Endothelial cell of hepatic sinusoid (primary cell): ENCODE data around the gene CLEC10A.
"Not testable (repeated sequence)": the region's sequence is repeated elsewhere in the genome, so short reads cannot be mapped to it uniquely, and the experiment has no call there.

ENCODE experiments used
- in situ Hi-C: cut with HindIII; loops from 2 replicates; pipeline ENCODE4 v1.10.0; 2017; ENCODE audit warnings: low sequenced_read_pairs

Gene CLEC10A, protein sequence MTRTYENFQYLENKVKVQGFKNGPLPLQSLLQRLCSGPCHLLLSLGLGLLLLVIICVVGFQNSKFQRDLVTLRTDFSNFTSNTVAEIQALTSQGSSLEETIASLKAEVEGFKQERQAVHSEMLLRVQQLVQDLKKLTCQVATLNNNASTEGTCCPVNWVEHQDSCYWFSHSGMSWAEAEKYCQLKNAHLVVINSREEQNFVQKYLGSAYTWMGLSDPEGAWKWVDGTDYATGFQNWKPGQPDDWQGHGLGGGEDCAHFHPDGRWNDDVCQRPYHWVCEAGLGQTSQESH

GRCh38 chr17:7079581-7080455, at the start of gene CLEC10A:
Gene CLEC10A (minus strand): TSS chr17:7080251. CDS start chr17:7078812, 1,439 bp downstream.
- in situ Hi-C loops: no loop called here

GRCh38 chr17:7129311-7129710, 49.3 kb upstream of the CLEC10A start:
- in situ Hi-C loops: no loop called here

- in situ Hi-C loops: no loop called here
These were observed 48.1 kb upstream of the CLEC10A start for GRCh38 chr17:7128160-7128559.

DNA sequence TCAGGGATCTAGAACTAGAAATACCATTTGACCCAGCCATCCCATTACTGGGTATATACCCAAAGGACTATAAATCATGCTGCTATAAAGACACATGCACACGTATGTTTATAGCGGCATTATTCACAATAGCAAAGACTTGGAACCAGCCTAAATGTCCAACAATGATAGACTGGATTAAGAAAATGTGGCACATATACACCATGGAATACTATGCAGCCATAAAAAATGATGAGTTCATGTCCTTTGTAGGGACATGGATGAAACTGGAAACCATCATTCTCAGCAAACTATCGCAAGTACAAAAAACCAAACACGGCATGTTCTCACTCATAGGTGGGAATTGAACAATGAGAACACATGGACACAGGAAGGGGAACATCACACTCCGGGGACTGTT, 47.5 kb upstream of the CLEC10A start:
- in situ Hi-C loops: not testable (repeated sequence)

DNA sequence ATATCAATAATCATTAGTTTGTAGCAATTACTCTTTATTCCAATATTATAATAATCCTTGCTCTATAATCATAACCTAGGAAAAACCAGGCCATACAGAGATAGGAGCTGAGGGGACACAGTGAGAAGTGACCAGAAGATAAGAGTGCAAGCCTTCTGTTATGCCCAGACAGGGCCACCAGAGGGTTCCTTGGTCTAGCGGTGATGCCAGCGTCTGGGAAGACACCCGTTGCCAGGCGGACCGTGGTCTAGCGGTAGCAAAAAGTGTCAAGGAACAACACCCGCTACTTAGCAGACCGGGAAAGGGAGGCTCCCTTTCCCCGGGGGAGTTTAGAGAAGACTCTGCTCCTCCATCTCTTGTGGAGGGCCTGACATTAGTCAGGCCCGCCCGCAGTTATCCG, 46.3 kb upstream of the CLEC10A start:
- in situ Hi-C loops: not testable (repeated sequence)

- in situ Hi-C loops: no loop called here
These were observed 44.9 kb upstream of the CLEC10A start for GRCh38 chr17:7124923-7125322.

- in situ Hi-C loops: no loop called here
These were observed 43.8 kb upstream of the CLEC10A start for GRCh38 chr17:7123844-7124243.

DNA sequence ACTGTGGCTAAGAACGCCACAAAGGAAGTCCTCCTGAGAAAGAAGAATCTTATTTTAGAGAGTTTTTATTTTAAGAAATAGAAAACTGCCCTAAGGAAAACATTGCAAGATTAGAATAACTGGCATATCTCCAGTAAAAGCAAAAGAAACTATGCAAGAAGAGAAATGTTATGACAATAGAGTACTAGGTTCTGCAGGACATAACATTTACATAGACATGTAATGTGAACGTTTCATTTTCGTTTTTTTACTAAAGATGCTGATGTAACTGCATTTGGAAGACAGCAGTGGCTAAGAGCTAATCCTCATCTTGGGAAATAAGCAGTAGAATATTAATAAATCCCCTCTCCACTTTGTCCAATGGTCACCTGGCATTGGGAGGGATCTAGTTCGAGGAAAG, 42.3 kb upstream of the CLEC10A start:
- in situ Hi-C loops: no loop called here

DNA sequence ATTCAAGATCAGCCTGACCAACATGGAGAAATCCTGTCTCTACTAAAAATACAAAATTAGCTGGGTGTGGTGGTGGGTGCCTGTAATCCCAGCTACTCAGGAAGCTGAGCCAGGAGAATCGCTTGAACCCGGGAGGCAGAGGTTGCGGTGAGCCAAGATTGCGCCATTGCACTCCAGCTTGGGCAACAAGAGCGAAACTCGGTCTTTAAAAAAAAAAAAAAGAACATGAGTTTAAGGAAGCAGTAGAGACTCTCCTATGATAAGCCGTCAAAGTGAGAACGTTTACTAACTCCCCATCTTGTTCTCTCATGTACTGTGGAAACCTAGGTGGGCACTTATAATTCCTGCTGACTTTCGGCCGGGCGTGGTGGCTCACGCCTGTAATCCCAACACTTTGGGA, 40.6 kb upstream of the CLEC10A start:
- in situ Hi-C loops: not testable (repeated sequence)

- in situ Hi-C loops: no loop called here
These were observed 40.1 kb upstream of the CLEC10A start for GRCh38 chr17:7120123-7120522.

- in situ Hi-C loops: loop anchor here (5.0 kb wide), 1 partner anchor 47 kb away; no protein-coding TSS in a partner anchor
These were observed 39.3 kb upstream of the CLEC10A start for GRCh38 chr17:7119314-7119713.

DNA sequence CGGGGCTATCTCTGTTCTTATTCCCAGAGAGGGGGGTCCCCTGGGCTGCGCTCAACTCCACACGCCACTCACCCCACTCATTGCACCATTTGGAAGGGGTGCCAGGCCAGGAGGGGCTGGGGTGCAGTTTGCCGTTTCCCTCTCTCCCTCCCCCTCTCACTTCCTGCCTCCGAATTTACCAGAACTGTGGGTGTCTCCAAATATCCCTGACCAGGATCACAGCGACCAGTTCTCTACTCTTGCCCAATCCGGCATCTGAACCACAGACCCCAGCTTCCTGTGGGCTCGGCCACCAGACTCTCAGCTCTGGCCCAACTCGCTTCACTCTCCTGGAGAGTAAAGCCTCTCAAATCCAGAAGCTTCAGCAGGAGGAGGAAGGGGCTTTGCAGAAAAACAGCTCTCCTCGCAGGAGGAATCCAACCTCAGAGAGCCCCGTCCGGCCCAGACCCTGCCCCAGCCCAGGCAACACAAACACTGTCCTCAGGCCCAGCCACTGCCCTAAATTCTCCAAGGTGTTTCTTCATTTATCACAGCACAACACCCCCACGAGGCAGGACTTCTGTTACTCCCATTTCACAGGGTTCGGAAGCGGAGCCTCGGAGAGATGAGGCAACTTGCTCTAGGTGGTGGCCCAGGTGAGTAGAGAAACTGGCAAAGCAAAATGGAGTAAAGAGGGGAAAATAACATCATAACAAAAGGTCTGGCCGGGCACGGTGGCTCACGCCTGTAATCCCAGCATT, 35.0 kb upstream of the CLEC10A start:
- in situ Hi-C loops: loop anchor here (5.0 kb wide), 1 partner anchor 43 kb away; no protein-coding TSS in a partner anchor

DNA sequence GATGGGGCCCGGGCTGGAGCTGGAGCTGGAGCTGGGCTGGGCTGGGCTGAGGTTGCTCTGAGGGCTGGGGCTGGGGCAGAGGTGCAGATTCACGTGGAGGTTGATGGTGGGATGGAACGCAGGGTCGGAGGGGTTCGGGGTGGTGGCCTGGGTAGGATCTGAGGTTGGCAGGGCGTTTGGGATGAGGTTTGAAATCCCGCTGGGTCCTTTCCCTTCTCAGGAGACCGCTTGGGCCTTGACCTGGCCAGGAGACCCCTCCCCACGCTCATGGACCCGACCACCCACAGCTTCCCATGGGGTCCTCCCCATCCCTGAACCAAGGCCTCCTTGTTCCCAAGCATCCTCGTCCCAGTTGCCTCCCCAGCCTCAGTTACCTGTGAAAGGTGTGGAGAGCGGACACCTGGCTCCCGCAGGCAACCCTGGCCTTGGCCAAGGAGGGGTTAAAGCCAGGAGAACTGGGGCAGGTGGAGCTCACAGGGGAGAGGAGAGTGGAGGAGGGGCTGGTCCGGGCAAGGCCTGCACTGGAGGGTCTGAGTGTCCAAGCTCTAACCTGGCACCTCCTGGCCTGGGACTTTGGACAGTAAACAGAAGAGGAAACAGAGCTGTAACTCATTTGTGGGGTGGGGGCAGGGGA, 34.3 kb upstream of the CLEC10A start, which contains the start of gene ASGR2:
Gene ASGR2, minus strand, starts transcription at position 582 of the 634 bp plus-strand sequence. CDS start 582 bp downstream, outside the sequence.
- in situ Hi-C loops: no loop called here

DNA sequence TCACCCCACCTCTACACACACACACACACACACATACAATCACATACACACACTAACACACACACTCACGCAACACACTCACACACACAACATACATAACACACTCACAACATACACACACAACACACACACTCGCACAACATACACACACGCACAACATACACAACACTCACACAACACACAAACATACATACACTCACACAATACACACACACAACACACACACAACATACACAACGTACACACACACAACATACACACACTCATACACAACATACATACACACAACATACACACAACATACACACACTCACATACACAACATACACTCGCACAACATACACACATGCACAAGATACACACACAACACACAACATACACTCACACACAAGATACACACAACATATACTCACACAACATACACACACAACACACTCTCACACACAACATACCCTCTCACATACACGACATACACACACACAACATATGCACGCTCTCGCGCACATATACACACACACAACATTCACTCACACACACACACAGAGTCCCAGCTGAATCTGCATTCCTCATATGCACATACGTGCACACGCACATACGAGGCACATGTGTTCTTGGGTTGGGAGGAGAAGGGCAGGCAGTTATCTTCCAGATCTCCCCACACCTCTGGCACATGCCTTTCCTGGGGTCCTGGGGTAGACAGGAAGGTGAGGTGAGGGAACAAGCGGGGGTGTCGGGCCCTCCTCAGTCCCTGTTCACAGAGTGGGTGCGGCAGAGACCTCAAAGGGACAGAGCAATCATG, 33.4 kb upstream of the CLEC10A start:
- in situ Hi-C loops: no loop called here

- in situ Hi-C loops: no loop called here
These were observed 32.6 kb upstream of the CLEC10A start for GRCh38 chr17:7112510-7113108.

DNA sequence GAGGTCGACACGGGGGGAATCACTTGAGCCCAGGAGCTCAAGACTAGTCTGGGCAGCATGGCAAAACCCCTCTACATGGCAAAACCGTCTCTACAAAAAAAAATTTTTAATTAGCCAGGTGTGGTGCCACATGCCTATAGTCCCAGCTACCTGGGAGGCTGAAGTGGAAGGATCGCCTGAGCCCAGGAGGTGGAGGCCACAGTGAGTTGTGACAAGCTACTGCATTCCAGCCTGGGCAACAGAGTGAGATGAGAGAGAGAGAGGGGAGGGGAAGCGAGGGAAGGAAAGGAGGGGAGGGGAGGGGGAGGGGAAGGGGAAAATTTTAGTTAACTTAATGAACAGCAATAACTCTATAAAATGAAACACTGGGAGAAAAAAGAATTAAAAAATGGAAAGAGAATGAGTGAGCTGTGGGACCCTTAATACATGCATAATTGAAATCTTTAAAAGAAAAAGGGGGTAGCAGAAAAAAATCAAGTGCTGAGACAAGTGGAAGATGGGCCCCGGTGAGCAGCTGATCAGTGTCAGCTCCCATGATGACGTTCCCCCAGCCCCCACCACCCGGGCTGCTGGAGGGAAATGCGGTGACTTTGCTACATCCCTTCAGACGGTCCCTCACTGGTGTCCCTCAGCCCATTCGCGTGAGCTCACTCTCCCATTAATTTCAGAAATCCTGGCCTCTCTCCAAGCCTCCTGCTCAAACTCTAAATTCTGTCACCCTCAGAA, 31.9 kb upstream of the CLEC10A start:
- in situ Hi-C loops: no loop called here

DNA sequence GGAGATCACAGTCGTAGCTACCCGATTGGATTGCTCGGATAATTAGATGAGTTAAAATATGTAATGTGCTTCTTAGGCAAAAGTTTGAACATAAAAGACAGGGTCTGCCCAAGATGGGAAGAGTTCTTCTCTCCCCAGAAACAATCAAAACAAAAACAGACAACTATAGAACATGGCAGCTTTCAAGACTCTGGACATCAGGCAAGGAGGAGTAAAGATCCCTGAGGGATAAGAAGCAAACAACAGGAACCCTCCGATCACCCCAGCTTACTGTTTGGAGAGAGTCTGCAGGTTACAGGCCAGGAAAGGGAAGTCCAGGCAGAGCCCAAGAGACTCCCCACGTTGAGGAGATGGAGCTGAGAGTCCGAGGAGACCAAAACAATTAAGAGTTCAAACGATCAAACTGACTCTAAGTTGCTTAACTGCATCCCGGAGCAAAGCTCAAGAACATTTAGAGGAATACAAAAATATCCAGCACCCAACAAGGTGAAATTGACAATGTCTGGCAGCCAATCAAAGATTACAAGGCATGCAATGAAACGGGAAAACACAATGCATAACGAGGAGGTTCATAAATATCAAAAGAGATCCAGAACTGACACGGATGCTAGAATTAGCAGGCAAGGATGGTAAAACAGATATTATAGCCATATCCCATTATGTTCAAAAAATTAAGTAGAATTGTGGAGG, 30.7 kb upstream of the CLEC10A start:
- in situ Hi-C loops: no loop called here
